LNCaP clone FGC (cell line): ENCODE measurements around the gene MTF2.
A peak's percentile ranks its signal among the peaks of the same experiment; 100 is the strongest.

Experiments used
- DNase-seq: peaks from one replicate; pipeline ENCODE4 v3.0.0-alpha.2; 2011; ENCODE audit warnings: low read depth
- H3K4me3 ChIP-seq: 2 replicates; pipeline ENCODE4 v1.5.1; 2011; ENCODE audit warnings: mild to moderate bottlenecking, low read depth, low read length, control low read depth
- CTCF ChIP-seq: IDR thresholded peaks from 2 replicates; pipeline ENCODE4 v1.5.1; 2012; ENCODE audit warnings: mild to moderate bottlenecking; ENCODE audit not compliant: control insufficient read depth, insufficient read depth; ENCODE audit errors: extremely low read depth

MTF2 gene

GRCh38 chr1:93080179-93080823 lies 1.2 kb downstream of the MTF2 start:
- TF ChIP-seq CTCF, result peak; percentile 70
- peak; percentile 54 for DNase-seq
- H3K4me3 ChIP-seq, result peak overlapping the region; percentile 99

DNA sequence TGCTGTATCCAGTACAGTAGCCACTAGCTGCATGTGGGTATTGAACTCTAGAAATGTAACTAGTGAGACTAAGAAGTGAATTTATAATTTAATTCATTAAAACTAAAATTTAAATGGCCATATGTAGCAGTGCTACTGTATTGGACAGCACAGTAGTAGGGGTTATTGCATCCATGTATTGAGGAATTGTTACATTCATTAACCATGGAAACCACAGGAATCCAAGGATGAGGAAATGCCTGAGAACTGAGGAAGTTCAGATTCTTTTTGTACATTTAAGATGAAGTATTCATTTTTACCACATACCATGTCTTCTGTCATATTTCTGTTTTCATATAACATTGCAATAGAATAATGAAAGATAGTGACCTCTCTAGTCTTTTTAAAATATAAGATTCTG lies 2.6 kb downstream of the MTF2 start:
- DNase-seq, result no peak
- no peak overlapping the region for H3K4me3 ChIP-seq
- TF ChIP-seq CTCF, result no peak

DNA sequence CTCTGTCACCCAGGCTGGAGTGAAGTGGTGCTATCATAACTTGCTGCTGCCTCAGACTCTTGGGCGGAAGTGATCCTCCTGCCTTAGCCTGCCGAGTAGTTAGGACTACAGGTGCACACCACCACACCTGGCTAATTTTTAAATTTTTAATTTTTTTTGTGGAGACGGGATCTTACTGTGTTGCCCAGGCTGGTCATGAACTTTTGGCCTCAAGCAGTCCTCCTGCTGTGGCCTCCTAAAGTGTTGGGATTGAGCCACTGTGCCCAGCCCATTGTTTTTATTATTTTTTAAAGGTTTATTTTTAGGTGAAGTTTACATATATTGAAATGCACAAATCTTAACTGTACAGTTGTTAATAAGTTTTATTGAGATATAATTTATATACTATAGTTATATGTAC lies 3.2 kb downstream of the MTF2 start:
- no peak overlapping the region for H3K4me3 ChIP-seq
- TF ChIP-seq CTCF, result no peak

GRCh38 chr1:93083979-93084378 lies 4.9 kb downstream of the MTF2 start:
- no peak overlapping the region for H3K4me3 ChIP-seq
- no peak for DNase-seq
- no peak for TF ChIP-seq CTCF

More for the DNA sequence above, 3.2 kb downstream of the MTF2 start:
- DNase-seq, result no peak

DNA sequence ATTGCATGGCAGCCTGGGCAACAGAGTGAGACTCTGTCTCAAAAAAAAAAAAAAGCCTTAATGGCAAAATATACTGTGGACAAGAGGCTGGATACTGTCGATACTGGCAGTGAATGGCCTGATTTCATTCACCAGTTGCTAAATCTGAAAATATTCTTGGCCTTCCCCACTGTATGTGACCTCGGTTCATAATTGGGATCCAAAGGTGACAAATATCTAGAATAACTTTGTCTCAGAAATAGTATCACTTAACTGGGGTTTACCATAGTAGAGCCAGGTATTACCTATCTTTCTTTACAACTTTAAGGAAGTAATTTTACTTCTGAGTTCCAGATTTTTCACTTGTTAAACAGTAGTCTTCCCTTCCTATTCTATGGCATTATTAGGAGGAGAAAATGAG lies 8.4 kb downstream of the MTF2 start:
- no peak for DNase-seq
- no peak overlapping the region for H3K4me3 ChIP-seq
- no peak for TF ChIP-seq CTCF

DNA sequence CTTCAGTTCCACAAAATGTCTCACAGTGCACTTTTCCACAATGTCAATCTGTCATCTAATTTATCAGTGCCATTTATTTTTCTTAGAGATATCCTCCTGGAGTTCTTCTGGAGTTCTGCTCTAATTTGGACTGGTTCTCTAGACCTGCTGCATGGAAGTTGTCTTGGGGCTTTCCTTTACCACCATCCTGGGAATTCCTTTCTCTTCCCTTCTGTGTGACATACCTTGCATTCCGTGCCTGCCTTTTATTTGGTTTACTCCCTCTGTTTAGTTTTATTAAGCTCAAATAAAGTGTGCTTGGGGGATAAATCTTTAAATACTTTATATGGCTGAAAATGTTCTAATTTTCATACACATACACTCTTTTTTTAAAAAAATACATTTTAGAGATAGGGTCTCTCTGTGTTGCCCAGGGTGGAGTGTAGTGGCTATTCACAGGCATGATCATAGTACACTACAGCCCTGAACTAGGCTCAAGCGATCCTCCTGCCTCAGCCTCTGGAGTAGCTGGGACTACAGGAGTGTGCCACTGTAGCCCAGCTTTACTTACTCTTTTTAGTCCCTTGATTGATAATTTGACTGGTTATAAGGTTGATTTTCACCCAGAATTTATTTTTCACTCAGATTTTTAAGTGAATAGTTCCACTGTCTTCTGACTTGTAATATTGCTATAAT lies 14.4 kb downstream of the MTF2 start:
- no peak overlapping the region for H3K4me3 ChIP-seq
- TF ChIP-seq CTCF, result no peak
- no peak for DNase-seq
